ENCODE results near the gene SBK1.
"Not testable (repeated sequence)": the region's sequence is repeated elsewhere in the genome, so short reads cannot be mapped to it uniquely, and the experiment has no call there.

SBK1 gene

DNA sequence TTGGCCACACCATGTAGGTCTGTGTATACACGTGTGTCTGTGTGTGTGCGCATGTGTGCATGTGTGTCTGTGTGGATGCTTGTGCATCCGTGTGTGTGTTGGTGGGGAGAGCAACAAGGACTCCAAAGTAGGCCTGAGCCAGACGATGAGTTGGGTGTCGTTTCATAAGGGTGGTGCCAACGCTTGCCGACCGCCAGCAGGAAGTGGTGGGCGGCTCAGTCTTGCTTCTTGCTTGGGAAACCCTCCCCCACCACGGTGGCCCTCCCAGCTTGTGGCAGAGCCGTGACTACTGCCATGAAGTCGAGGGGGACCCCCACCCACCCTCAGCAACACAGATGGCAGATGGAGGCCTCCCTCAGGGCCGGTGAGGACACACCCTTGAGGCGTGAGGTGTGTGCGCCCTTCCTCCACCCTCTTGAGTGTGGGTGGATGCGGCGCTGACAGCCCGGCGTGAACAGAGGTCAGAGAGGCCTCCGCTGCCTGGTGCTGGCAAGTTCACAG, 17.5 kb downstream of the SBK1 start:
- no peak for DNase-seq

- DNase-seq: no peak
Observed at GRCh38 chr16:28310796-28311195, 18.5 kb downstream of the SBK1 start.

- no peak for DNase-seq
Observed at GRCh38 chr16:28311413-28311812, 19.1 kb downstream of the SBK1 start.

GRCh38 chr16:28311913-28312312, 19.6 kb downstream of the SBK1 start:
- DNase-seq: no peak

- DNase-seq: no peak
Observed at GRCh38 chr16:28312327-28312726, 20.0 kb downstream of the SBK1 start.

GRCh38 chr16:28313587-28313986, 21.3 kb downstream of the SBK1 start:
- DNase-seq: no peak

DNA sequence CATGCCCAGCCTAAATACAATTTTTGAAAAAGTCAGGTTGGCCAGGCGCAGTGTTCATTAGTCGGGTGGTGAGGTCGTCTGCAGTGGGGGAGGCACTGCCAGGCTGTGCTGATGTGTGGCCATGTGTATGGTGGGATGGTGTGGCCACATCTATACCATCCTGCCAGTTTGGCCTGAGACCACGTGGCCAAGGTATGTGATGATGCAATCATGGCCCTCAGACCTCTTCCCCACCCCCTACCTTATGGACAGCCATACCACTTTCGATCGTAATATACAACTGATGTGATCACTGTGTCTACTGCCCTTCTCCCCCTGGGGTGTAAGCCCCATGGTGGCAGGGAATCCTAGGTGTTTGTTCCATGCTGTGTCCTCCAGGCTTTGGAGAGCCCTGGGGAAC, 23.7 kb downstream of the SBK1 start:
- no peak for DNase-seq

- no peak for DNase-seq
Observed at GRCh38 chr16:28317040-28317880, 24.9 kb downstream of the SBK1 start.

- DNase-seq: peak; percentile 25
Observed at GRCh38 chr16:28318042-28318744, 25.9 kb downstream of the SBK1 start.

- DNase-seq: no peak
Observed at GRCh38 chr16:28319476-28320022, 27.2 kb downstream of the SBK1 start.

GRCh38 chr16:28320023-28320561, 27.8 kb downstream of the SBK1 start:
- DNase-seq: no peak

DNA sequence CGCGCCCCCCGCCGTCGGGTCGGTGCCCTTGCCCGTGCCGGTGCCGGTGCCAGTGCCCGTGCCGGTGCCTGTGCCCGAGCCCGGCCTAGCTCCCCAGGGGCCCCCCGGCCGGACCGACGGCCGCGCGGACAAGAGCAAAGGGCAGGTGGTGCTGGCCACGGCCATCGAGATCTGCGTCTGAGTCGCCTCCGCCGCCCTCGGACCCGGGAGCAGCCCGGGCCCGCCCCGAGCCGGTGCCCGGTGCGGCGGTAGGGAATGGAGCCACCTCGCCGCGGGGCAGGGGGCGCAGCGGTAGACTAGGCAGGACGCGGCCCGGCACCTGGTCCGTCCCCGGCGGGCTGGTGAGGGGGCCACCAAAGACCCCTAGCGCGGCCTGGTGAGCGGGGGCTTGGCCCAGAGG, 28.4 kb downstream of the SBK1 start:
- DNase-seq: no peak

- no peak for DNase-seq
Observed at GRCh38 chr16:28321700-28322411, 29.5 kb downstream of the SBK1 start.

- DNase-seq: no peak
Observed at GRCh38 chr16:28324235-28324886, 32.0 kb downstream of the SBK1 start.

- no peak for DNase-seq
Observed at GRCh38 chr16:28324887-28325279, 32.6 kb downstream of the SBK1 start.

DNA sequence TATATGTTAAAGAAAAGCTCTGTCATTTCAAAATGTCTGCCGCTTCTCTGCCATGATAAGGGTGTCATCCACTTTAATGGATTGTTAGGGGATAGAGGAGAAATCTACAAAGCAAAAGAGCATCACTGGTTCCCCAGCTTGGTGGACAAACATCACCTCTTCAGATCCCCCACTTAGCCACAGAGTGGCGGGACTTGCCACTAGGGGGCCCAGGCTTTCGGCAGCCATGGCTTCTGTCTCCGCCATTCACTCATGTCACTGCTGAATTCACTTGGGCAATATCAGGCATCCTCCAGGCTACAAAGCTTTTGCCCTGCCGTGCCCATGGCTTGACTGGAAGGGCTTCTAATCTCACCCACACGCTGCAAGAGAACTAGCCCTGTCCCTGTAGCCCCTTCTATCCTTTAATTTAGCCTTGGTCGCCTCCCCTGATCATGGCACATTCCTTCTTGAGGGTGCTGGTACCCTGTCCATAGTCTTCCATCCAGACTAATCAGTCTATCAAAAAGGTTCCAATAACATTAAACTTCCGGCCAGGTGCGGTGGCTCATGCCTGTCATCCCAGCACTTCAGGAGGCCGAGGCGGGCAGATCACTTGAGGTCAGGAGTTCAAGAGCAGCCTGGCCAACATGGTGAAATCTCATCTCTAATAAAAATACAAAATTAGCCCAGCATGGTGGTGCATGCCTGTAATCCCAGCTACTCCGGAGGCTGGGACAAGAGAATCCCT, 34.7 kb downstream of the SBK1 start:
- DNase-seq: peak; percentile 42

DNA sequence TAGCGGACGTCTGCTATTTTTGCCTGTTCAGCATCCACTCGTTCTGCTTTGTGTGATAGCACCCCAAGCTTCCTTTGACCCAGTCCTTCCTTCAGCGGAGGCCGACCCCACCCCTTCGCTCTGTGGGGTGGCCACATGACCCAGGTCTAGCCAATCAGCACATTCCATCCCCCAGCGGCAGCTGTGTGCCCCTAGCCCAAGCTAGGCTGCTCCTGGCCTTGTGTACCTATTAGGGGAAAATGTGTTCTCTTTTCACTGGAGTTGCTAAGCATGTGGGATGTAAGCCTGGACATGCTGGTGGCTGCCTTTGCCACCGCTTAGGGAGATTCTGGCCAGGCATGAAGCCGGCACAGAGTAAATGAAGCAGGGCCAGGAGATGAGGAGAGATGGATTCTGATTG, 37.9 kb downstream of the SBK1 start:
- not testable (repeated sequence) for DNase-seq

- DNase-seq: not testable (repeated sequence)
Observed at GRCh38 chr16:28330981-28331380, 38.7 kb downstream of the SBK1 start.

DNA sequence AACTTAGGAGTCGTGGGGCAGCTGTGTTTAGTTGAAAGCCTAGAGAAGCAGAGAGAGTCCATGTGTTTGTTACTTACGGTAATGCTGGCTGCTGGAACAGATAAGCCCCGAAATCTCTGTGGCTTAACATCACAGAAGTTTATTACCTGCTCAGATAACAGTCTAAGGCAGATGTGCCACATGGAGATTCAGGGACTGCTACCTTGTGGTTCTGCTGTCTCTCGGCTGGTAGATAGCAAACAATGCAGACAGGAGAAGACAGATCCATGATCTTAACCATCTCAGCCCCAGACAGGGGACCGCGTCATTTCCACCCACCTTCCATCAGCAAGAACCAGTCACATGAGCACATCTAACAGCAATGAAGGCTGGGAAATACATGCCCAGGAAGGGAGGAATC, 40.3 kb downstream of the SBK1 start:
- DNase-seq: not testable (repeated sequence)

DNA sequence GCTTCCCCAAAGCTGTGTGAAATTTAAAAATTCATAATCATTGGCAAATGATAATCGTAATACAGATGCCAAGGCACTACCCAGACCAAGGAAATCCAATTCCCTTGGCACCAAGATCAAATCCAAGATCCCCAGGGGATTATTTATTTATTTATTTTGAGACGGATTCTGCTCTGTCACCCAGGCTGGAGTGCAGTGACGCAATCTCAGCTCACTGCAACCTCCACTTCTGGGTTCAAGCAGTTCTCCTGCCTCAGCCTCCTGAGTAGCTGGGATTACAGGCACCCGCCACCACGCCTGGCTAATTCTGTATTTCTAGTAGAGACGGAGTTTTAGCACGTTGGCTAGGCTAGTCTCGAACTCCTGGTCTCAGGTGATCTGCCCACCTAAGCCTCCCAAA, 43.4 kb downstream of the SBK1 start:
- DNase-seq: not testable (repeated sequence)

GRCh38 chr16:28336940-28337710, 44.8 kb downstream of the SBK1 start:
- not testable (repeated sequence) for DNase-seq
